HL-60 (cell line): ENCODE data around the gene LRRC3.
A peak's percentile ranks its signal among the peaks of the same experiment; 100 is the strongest.

ENCODE experiments used
- DNase-seq, 2 experiments: peaks; one replicate each; pipeline ENCODE4 v3.0.0-alpha.2; 2010 to 2020; ENCODE audit warnings: low read depth in 1 of 2, low spot score in 1 of 2
- H3K27ac ChIP-seq: fragments of 250-450 bp; sonication (Bioruptor Pico); replicated peaks from 2 replicates; pipeline ENCODE4 v1.5.1; 2020; ENCODE audit warnings: mild to moderate bottlenecking, moderate library complexity
- H3K27me3 ChIP-seq: fragments of 250-450 bp; sonication (Bioruptor Pico); 2 replicates; pipeline ENCODE4 v1.5.1; 2021; ENCODE audit warnings: mild to moderate bottlenecking, moderate library complexity; ENCODE audit not compliant: insufficient read depth, poor library complexity, severe bottlenecking
- H3K4me3 ChIP-seq: replicated peaks from 2 replicates; pipeline ENCODE4 v1.5.1; 2011; ENCODE audit warnings: mild to moderate bottlenecking, control low read depth, low read length; ENCODE audit not compliant: insufficient read depth
- GABPA ChIP-seq: IDR thresholded peaks from 2 replicates; pipeline ENCODE4 v1.6.1; 2012; ENCODE audit warnings: low read depth
- POLR2AphosphoS5 ChIP-seq: IDR thresholded peaks from 2 replicates; pipeline ENCODE4 v1.6.1; 2012; ENCODE audit warnings: low read depth
- SPI1 ChIP-seq: IDR thresholded peaks from 2 replicates; pipeline ENCODE4 v1.6.1; 2012; ENCODE audit warnings: low read depth, mild to moderate bottlenecking, borderline replicate concordance
- TF ChIP-seq, protein P1 (sequence below): IDR thresholded peaks from 2 replicates; pipeline ENCODE4 v1.6.1; 2012; ENCODE audit warnings: low read depth; ENCODE audit not compliant: insufficient replicate concordance
- TF ChIP-seq, protein P2 (sequence below): IDR thresholded peaks from one replicate; pipeline ENCODE4 v1.5.1; 2011; ENCODE audit warnings: low read length, control low read depth, inconsistent platforms; ENCODE audit not compliant: insufficient read depth

LRRC3 gene

DNA sequence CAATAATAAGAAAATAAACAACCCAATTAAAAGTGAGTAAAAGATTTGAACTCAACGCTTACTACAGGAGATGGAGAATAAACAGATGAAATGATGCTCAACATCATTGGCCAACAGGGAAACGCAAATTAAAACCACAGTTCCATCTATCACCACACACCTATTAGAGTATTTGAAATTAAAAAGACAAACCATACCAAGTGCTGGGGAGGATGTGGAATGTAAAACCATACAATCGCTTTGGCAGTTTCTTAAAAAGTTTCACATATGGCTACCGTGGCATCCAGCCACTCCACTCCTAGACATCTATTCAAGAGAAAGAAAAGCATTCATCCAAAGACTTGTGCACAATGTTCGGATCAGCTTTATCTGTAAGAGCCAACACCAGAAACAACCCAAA, 1.3 kb upstream of the LRRC3 start:
- H3K27ac ChIP-seq: no peak overlapping the region
- H3K4me3 ChIP-seq: no peak overlapping the region
- DNase-seq: no peak
- TF ChIP-seq SPI1: no peak
- no peak for TF ChIP-seq POLR2AphosphoS5
- TF ChIP-seq, protein P1, sequence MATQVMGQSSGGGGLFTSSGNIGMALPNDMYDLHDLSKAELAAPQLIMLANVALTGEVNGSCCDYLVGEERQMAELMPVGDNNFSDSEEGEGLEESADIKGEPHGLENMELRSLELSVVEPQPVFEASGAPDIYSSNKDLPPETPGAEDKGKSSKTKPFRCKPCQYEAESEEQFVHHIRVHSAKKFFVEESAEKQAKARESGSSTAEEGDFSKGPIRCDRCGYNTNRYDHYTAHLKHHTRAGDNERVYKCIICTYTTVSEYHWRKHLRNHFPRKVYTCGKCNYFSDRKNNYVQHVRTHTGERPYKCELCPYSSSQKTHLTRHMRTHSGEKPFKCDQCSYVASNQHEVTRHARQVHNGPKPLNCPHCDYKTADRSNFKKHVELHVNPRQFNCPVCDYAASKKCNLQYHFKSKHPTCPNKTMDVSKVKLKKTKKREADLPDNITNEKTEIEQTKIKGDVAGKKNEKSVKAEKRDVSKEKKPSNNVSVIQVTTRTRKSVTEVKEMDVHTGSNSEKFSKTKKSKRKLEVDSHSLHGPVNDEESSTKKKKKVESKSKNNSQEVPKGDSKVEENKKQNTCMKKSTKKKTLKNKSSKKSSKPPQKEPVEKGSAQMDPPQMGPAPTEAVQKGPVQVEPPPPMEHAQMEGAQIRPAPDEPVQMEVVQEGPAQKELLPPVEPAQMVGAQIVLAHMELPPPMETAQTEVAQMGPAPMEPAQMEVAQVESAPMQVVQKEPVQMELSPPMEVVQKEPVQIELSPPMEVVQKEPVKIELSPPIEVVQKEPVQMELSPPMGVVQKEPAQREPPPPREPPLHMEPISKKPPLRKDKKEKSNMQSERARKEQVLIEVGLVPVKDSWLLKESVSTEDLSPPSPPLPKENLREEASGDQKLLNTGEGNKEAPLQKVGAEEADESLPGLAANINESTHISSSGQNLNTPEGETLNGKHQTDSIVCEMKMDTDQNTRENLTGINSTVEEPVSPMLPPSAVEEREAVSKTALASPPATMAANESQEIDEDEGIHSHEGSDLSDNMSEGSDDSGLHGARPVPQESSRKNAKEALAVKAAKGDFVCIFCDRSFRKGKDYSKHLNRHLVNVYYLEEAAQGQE: no peak
- TF ChIP-seq, protein P2, sequence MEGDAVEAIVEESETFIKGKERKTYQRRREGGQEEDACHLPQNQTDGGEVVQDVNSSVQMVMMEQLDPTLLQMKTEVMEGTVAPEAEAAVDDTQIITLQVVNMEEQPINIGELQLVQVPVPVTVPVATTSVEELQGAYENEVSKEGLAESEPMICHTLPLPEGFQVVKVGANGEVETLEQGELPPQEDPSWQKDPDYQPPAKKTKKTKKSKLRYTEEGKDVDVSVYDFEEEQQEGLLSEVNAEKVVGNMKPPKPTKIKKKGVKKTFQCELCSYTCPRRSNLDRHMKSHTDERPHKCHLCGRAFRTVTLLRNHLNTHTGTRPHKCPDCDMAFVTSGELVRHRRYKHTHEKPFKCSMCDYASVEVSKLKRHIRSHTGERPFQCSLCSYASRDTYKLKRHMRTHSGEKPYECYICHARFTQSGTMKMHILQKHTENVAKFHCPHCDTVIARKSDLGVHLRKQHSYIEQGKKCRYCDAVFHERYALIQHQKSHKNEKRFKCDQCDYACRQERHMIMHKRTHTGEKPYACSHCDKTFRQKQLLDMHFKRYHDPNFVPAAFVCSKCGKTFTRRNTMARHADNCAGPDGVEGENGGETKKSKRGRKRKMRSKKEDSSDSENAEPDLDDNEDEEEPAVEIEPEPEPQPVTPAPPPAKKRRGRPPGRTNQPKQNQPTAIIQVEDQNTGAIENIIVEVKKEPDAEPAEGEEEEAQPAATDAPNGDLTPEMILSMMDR: no peak
- no peak for TF ChIP-seq GABPA
- H3K27me3 ChIP-seq: peaks cover 3% of the 10 kb centered on the region

DNA sequence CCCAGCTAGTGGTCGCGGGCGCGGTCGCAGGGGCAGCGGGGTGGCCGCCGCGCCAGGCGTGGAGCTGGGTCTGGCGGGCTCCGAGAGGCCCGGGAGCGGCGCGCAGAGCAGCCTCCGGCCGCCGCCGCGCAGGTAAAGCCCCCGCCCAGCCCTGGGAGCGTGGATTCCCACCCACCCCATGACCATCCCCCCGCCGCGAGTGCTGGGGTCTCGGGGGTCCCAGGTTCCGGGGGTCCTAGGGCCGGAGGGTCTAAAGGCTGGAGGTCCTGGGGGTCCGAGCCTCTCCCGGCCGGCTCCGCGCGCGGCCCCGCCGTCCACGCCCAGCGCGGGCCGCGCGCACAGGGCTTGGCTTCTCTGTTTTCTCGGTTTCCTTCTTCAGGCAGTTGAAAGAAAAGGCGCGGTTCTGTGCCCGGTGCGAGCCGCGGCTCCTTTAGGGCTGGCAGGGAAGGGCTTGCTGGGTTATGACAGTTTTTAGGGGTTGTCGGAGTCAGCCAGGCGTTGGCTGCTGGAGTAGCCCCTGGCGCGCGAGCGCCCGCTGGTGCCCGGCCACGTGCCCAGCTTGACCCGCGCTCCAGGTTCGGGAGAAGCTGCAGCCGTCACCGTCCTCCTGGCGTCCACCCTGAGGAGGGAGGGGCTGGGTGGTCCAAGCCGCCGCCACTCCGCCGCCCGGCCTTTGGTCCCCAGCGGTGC, 359 bp downstream of the LRRC3 start:
- peak in 1 of 2 experiments; percentile 49 for DNase-seq
- Histone ChIP-seq H3K27me3 (no peaks in the 10 kb centered on the region), H3K4me3 (peak overlapping the region; percentile 61), H3K27ac (no peak overlapping the region)
- TF ChIP-seq, protein P2: peak; percentile 28
- no peak for TF ChIP-seq SPI1

DNA sequence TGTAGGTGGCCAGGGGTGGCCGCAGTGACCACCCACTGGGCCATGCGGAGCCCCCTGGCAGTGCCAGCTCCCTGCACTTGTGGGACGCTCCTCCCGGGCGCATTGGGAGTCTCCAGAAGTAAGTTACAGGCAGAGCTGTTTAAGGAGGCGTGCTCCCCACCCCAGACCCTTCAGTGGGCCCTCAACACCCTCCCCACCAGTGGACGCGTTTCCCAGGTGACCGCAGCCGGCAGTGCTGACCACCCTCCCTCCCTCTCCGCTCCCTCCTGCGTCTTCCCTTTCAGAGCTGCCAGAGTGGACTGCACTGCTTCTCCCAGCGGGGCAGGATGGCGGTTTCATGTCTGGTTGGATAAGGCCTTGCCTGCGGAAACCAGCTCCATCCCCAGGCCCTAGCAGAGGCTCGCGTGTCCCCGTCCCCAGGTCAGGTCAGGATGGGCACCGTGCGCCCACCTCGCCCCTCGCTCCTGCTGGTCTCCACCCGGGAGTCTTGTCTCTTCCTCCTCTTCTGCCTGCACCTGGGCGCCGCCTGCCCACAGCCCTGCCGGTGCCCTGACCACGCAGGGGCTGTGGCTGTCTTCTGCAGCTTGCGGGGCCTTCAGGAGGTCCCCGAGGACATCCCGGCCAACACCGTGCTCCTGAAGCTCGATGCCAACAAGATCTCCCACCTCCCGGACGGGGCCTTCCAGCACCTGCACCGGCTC, 1.1 kb downstream of the LRRC3 start:
- TF ChIP-seq GABPA: no peak
- TF ChIP-seq, protein P1: no peak
- TF ChIP-seq, protein P2: no peak
- TF ChIP-seq SPI1: no peak
- TF ChIP-seq POLR2AphosphoS5: no peak
- DNase-seq: no peak
- no peaks in the 10 kb centered on the region for H3K27me3 ChIP-seq
- no peak overlapping the region for H3K27ac ChIP-seq
- no peak overlapping the region for H3K4me3 ChIP-seq
